Adrenal gland (tissue), 12 donors: ENCODE measurements around the gene CNOT8. TPM values are rescaled to one million over a fixed set of nuclear protein-coding genes. Genes with fewer than 3 reads are reported as not detected.
A peak's percentile ranks its signal among the peaks of the same experiment; 100 is the strongest.

ENCODE experiments used
- DNase-seq, 7 donors: peaks; one replicate each; pipeline ENCODE4 v3.0.0-alpha.2; 2019 to 2020
- H3K27ac ChIP-seq, 5 donors: fragments of 200-600 bp; sonication (generic) in 4 of 5; 1 replicate in 3 of 5; 2 replicates in 2 of 5; pipeline versions ENCODE4 v1.5.1 to v1.8.0; 2016 to 2020; ENCODE audit warnings: mild to moderate bottlenecking in 1 of 5
- H3K27me3 ChIP-seq: fragments of 200-600 bp; 2 replicates; pipeline ENCODE4 v1.8.0; 2021
- H3K36me3 ChIP-seq, 2 donors: fragments of 200-600 bp; replicated peaks in 1 of 2; 1 replicate in 1 of 2; 2 replicates in 1 of 2; pipeline versions ENCODE4 v1.5.1 to v1.8.0; 2018 to 2022
- H3K4me1 ChIP-seq, 2 donors: fragments of 200-600 bp; replicated peaks in 1 of 2; 1 replicate in 1 of 2; 2 replicates in 1 of 2; pipeline versions ENCODE4 v1.5.1 to v1.8.0; 2018 to 2021
- H3K4me3 ChIP-seq, 4 donors: fragments of 200-600 bp; sonication (generic) in 3 of 4; one replicate each; pipeline ENCODE4 v1.5.1; 2016 to 2018
- H3K9me3 ChIP-seq, 3 donors: fragments of 200-600 bp; sonication (generic) in 1 of 3; replicated peaks in 1 of 3; 1 replicate in 2 of 3; 2 replicates in 1 of 3; pipeline versions ENCODE4 v1.5.1 to v1.8.0; 2016 to 2021
- CTCF ChIP-seq, 6 experiments: fragments of 450-650 bp in 4 of 6; fragments of 200-600 bp in 2 of 6; sonication (generic) in 1 of 6; IDR thresholded peaks; 1 replicate in 5 of 6; 2 replicates in 1 of 6; pipeline versions ENCODE4 v1.5.1 to v1.8.0; 2016 to 2021; ENCODE audit warnings: antibody characterized with exemption in 6 of 6, mild to moderate bottlenecking in 2 of 6, moderate library complexity in 1 of 6
- POLR2A ChIP-seq, 2 donors: fragments of 450-650 bp; IDR thresholded peaks; one replicate each; pipeline ENCODE4 v1.6.1; 2017; ENCODE audit warnings: antibody characterized with exemption in 2 of 2, mild to moderate bottlenecking in 2 of 2, moderate library complexity in 1 of 2
- WGBS, 4 donors: extraction: QIAGEN DNeasy Blood & Tissue Kit in 2 of 4; methylation state at CpG; one replicate each; pipeline versions ENCODE4 v1.1.5 to v1.1.7; 2013 to 2017; 5-methylcytosine and 5-hydroxymethylcytosine counted together
- intact Hi-C, 2 donors: fragments of 100-400 bp; cut with DNase I; formaldehyde crosslinking; loops; one replicate each; pipeline versions ENCODE4 v1.14.1 to v1.15.0; 2022 to 2023
- polyA plus RNA-seq, 3 donors: library from polyadenylated mRNA; stranded (reverse); fragments of 200-250 nt in 2 of 3; fragments of 350-450 nt in 1 of 3; fragmentation: Illumina TruSeq in 1 of 3; extraction: RNeasy Lipid Tissue Mini Kit (QIAGEN cat#74804) in 1 of 3; gene quantifications; one replicate each; pipeline ENCODE4 v1.2.3, GENCODE V29; 2013 to 2014
- total RNA-seq, 9 donors: library from RNA; depleted of rRNA in 4 of 9; stranded (reverse); fragments of >200 nt in 4 of 9; fragments of 120-200 nt in 1 of 9; fragmentation: NEBNext Ultra II Directional in 1 of 9; extraction: Animal tissue kit (Norgen Biotek cat#: 25700) in 1 of 9; gene quantifications; one replicate each; pipeline versions ENCODE4 v1.1.0 to v1.2.4, GENCODE V29; 2013 to 2023
- donor health status: healthy with polysubstance abuse.
- donor health status: Bipolar disorder and iron deficiency.
- donor health status: DM: yes; HTN: yes; CAD: no.
- donor health status: DM: no; HTN: no; CAD: no.
- donor health status: DM: no; HTN: no; CAD: no.
- donor health status: DM: yes; HTN: yes; CAD: no.

Gene CNOT8
- total and polyA plus RNA-seq, 12 donors = 25.6 to 109 (median 67.6) TPM

GRCh38 chr5:154896562-154897165, 38.2 kb downstream of the CNOT8 start:
- H3K36me3 ChIP-seq = peaks cover 0 to 73% of the 10 kb centered on the region in 2 donors
- H3K4me3 ChIP-seq = no peak overlapping the region
- H3K4me1 ChIP-seq = no peaks in the 10 kb centered on the region
- intact Hi-C loops = no loop called here
- no peak for TF ChIP-seq CTCF (IDR thresholded peaks at IDR 0.05)
- no peak for TF ChIP-seq POLR2A (IDR thresholded peaks at IDR 0.05)
- no peak overlapping the region for H3K27ac ChIP-seq
- no peaks in the 10 kb centered on the region for H3K9me3 ChIP-seq
- DNase-seq = no peak
- H3K27me3 ChIP-seq = no peaks in the 10 kb centered on the region

- Histone ChIP-seq H3K4me1 (no peaks in the 10 kb centered on the region), H3K27ac (no peak overlapping the region), H3K27me3 (no peaks in the 10 kb centered on the region), H3K4me3 (no peak overlapping the region), H3K36me3 (peaks cover 0 to 80% of the 10 kb centered on the region in 2 donors), H3K9me3 (no peaks in the 10 kb centered on the region)
- no peak for DNase-seq
- intact Hi-C loops = no loop called here
- 88 to 97% (median 92%) methylated on average over 4 of the region's 4 CpGs for WGBS, 4 donors
- TF ChIP-seq CTCF (IDR thresholded peaks at IDR 0.05) (no peak), POLR2A (IDR thresholded peaks at IDR 0.05) (no peak)
These were observed 39.8 kb downstream of the CNOT8 start for GRCh38 chr5:154898210-154898609.

- 83 to 87% (median 85%) methylated on average over 9 of the region's 9 CpGs for WGBS, 4 donors
- intact Hi-C loops = no loop called here
- no peaks in the 10 kb centered on the region for H3K4me1 ChIP-seq
- peak overlapping the region in 1 of 5 donors; percentile 63 for H3K27ac ChIP-seq
- no peak for DNase-seq
- H3K27me3 ChIP-seq = no peaks in the 10 kb centered on the region
- no peaks in the 10 kb centered on the region for H3K9me3 ChIP-seq
- no peak for TF ChIP-seq CTCF (IDR thresholded peaks at IDR 0.05)
- TF ChIP-seq POLR2A (IDR thresholded peaks at IDR 0.05) = no peak
- H3K4me3 ChIP-seq = no peak overlapping the region
- H3K36me3 ChIP-seq = peaks cover 0 to 82% of the 10 kb centered on the region in 2 donors
These were observed 40.9 kb downstream of the CNOT8 start for GRCh38 chr5:154899151-154899816.

GRCh38 chr5:154900066-154900465, 41.6 kb downstream of the CNOT8 start:
- no peaks in the 10 kb centered on the region for H3K27me3 ChIP-seq
- no peak overlapping the region for H3K4me3 ChIP-seq
- peaks cover 0 to 86% of the 10 kb centered on the region in 2 donors for H3K36me3 ChIP-seq
- no peak for DNase-seq
- no peak for TF ChIP-seq POLR2A (IDR thresholded peaks at IDR 0.05)
- no peak overlapping the region for H3K27ac ChIP-seq
- WGBS, 4 donors = 83 to 94% (median 92%) methylated on average over 1 of the region's 1 CpG
- H3K9me3 ChIP-seq = no peaks in the 10 kb centered on the region
- intact Hi-C loops = no loop called here
- H3K4me1 ChIP-seq = no peaks in the 10 kb centered on the region

- H3K36me3 ChIP-seq = peaks cover 0 to 85% of the 10 kb centered on the region in 2 donors
- DNase-seq = no peak
- H3K27me3 ChIP-seq = no peaks in the 10 kb centered on the region
- H3K4me3 ChIP-seq = no peak overlapping the region
- intact Hi-C loops = no loop called here
- TF ChIP-seq POLR2A (IDR thresholded peaks at IDR 0.05) = no peak
- TF ChIP-seq CTCF (IDR thresholded peaks at IDR 0.05) = no peak
- H3K27ac ChIP-seq = no peak overlapping the region
- H3K4me1 ChIP-seq = no peaks in the 10 kb centered on the region
- 76 to 92% (median 87%) methylated on average over 2 of the region's 2 CpGs for WGBS, 4 donors
- no peaks in the 10 kb centered on the region for H3K9me3 ChIP-seq
These were observed 42.8 kb downstream of the CNOT8 start for GRCh38 chr5:154901276-154901675.
